ENCODE data around the gene PCNX2.

PCNX2 gene, protein sequence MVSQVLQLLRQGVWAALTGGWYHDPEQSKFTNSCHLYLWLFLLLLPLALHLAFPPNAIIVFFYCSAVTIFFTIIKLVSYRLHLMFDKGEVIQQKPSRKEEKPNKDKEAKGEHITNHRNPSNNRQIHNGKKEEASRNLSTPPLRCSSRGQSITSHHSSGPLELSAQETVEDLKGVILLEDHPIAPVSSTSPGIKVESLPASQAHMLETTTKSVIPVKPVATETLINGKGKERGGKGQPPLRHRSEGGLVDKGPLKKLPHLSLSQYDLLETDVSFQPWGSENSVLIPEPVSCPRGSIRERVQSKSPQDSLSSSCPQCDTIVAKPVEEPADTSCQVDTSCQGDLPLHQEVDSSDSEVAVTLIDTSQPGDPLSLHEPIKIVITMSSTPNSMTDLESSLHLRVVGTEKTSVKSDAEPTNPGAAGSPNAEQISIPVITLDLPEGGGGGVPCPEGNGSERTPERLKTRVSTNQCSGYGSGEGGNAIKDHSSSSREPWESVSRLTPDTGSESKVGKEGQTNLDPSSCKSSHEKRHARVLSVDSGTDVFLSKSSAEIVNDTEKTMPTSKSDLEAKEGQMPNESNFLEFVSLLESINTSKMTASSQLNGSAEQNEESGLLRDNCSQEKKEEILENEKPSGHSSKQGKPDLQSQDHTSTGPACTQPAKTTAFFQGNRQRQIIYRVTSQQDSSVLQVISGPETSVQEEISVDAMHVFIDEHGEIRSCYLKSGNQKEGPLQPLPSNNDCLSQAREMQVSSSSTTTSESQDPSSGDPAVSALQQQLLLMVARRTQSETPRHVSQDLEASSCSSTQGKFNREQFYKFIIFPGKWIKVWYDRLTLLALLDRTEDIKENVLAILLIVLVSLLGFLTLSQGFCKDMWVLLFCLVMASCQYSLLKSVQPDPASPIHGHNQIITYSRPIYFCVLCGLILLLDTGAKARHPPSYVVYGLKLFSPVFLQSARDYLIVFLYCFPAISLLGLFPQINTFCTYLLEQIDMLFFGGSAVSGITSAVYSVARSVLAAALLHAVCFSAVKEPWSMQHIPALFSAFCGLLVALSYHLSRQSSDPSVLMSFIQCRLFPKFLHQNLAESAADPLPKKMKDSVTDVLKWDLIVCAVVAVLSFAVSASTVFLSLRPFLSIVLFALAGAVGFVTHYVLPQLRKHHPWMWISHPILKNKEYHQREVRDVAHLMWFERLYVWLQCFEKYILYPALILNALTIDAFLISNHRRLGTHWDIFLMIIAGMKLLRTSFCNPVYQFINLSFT (N-terminal part only)

DNA sequence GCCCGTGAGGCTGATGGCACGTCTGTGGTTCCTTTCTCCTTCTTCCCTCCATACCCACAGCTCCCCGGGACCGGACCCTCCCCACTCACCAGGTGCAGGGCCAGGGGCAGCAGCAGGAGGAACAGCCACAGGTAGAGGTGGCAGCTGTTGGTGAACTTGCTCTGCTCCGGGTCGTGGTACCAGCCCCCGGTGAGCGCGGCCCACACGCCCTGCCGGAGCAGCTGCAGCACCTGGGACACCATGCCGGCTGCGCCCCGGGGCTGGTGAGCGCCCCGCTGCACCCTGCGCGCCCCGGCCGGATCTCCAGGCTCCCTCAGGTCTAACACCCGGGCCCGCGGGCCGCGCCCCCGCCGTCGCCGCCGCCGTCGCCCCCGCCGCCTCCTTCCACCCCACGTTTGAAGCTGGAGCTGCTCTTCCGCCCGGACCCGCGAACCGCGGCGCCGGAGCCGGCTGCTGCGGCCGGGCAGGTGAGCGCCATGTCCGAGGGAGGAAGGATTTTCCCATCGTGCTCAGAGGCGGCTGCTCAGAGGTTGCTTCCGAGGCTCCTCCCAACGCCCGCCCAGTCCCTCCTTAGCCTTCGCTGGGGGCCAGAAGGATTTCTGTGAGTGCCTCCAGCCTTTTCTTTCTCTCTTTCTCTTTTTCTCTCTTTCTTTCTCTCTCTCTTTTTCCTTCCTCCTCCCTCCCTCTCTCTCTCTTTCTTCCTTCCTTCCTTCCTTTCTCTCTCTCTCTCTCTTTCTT, at the start of gene PCNX2:
Gene PCNX2 (minus strand): TSS at position 489 of the 738 bp plus-strand sequence. CDS start 247 bp downstream, at position 242.
- in situ Hi-C loops (cut with MboI; ENCODE audit: low sequenced_read_pairs), result no loop called here

GRCh38 chr1:233343262-233343661, 47.7 kb upstream of the PCNX2 start:
- in situ Hi-C loops (cut with MboI; ENCODE audit: low sequenced_read_pairs), result no loop called here

- in situ Hi-C loops (cut with MboI; ENCODE audit: low sequenced_read_pairs), result no loop called here
Observed at GRCh38 chr1:233342086-233342485, 46.6 kb upstream of the PCNX2 start.

- in situ Hi-C loops (cut with MboI; ENCODE audit: low sequenced_read_pairs), result no loop called here
Observed at GRCh38 chr1:233340966-233341516, 45.5 kb upstream of the PCNX2 start.

GRCh38 chr1:233340031-233340555, 44.6 kb upstream of the PCNX2 start:
- in situ Hi-C loops (cut with MboI; ENCODE audit: low sequenced_read_pairs), result no loop called here

DNA sequence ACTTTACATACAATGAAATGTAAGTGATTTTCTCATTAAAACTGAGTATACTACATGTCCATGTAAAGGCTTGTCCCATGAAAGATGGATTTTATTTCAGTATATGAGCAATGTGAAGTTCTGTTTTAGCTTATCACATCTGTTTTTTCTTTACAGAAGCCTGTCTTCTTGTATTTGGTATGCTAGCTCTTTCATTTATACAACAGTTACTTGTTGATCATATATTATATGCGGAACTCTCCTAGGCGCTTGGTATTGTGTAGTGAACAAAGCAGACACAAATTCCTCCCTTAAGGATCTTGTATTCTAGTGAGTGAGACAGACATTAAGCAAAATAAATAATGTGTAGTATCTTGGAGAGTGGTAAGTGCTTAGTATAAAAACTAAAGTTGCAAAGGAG, 42.6 kb upstream of the PCNX2 start:
- in situ Hi-C loops (cut with MboI; ENCODE audit: low sequenced_read_pairs), result no loop called here

DNA sequence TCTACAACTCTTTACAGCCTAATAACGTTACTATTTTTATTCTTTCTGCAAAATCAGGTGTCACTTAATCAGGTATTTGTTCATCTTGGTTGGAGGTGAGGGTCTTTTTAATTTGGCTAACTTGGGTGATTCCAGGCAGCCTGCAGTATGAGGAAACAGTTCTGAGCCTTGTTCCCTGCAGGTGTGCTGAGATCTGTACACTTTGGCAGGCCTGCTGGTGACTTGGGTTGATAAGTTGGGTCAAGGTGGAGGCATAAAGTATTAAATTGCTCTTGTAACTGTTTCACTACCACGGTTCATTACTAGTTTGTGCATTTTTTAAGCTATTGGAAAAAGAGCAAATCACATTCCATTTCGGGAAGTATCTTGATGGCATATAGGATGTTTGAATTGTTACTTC, 42.0 kb upstream of the PCNX2 start:
- in situ Hi-C loops (cut with MboI; ENCODE audit: low sequenced_read_pairs), result no loop called here

GRCh38 chr1:233336554-233337456, 41.3 kb upstream of the PCNX2 start:
- in situ Hi-C loops (cut with MboI; ENCODE audit: low sequenced_read_pairs), result no loop called here

- in situ Hi-C loops (cut with MboI; ENCODE audit: low sequenced_read_pairs), result no loop called here
Observed at GRCh38 chr1:233334092-233334491, 38.6 kb upstream of the PCNX2 start.

- in situ Hi-C loops (cut with MboI; ENCODE audit: low sequenced_read_pairs), result no loop called here
Observed at GRCh38 chr1:233333086-233333485, 37.6 kb upstream of the PCNX2 start.

DNA sequence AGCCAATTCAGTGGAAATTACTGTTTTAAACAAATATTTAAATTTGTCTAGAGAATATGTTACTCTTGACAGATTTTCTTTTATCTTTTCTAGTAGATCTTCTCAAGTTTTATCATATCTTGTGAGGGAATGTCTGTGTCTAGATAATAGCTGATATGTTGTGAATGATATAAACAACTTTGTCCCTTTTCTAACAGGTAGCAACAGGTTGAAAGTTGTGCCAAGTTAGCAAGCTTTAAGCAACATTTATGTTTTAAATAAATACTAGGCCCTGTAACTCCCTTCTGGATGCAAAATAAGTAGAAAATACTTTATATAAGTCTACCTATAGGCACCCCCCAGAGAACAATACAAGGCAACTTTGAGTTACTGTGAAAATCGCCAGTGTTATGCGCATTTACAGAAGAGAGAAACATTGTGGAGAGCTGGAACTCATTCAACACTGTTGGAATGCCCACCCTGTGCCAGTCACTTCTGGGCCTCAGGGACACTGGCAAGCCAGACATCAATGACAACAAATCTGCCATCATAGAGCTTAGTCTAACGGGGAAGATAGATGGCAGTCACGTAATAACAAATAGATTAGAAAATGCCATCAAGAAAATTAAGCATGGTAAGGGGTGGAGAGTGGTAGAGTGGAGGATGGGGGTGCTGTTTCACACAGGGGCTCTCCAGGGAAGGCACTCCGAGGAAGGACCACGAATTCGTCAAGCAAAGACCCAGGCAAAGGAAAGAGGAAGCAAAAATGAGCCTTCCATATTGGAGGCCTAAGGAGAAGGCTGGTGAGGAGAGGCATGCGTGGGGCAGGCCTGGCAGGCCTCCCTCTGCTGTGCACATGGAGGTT, 36.4 kb upstream of the PCNX2 start:
- in situ Hi-C loops (cut with MboI; ENCODE audit: low sequenced_read_pairs), result no loop called here

DNA sequence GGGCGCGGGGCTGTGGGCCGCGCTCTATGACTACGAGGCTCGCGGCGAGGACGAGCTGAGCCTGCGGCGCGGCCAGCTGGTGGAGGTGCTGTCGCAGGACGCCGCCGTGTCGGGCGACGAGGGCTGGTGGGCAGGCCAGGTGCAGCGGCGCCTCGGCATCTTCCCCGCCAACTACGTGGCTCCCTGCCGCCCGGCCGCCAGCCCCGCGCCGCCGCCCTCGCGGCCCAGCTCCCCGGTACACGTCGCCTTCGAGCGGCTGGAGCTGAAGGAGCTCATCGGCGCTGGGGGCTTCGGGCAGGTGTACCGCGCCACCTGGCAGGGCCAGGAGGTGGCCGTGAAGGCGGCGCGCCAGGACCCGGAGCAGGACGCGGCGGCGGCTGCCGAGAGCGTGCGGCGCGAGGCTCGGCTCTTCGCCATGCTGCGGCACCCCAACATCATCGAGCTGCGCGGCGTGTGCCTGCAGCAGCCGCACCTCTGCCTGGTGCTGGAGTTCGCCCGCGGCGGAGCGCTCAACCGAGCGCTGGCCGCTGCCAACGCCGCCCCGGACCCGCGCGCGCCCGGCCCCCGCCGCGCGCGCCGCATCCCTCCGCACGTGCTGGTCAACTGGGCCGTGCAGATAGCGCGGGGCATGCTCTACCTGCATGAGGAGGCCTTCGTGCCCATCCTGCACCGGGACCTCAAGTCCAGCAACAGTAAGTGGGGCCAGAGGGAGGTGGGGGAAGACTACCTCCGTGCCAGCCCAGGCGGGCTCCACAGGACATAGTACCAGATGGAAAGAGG, 32.8 kb upstream of the PCNX2 start:
- in situ Hi-C loops (cut with MboI; ENCODE audit: low sequenced_read_pairs), result no loop called here

- in situ Hi-C loops (cut with MboI; ENCODE audit: low sequenced_read_pairs), result no loop called here
Observed at GRCh38 chr1:233327651-233328141, 32.2 kb upstream of the PCNX2 start, which contains the start of gene MAP3K21. TSS of gene MAP3K21 (plus strand) at chr1:233327724. CDS start at chr1:233328029, 305 bp downstream.

DNA sequence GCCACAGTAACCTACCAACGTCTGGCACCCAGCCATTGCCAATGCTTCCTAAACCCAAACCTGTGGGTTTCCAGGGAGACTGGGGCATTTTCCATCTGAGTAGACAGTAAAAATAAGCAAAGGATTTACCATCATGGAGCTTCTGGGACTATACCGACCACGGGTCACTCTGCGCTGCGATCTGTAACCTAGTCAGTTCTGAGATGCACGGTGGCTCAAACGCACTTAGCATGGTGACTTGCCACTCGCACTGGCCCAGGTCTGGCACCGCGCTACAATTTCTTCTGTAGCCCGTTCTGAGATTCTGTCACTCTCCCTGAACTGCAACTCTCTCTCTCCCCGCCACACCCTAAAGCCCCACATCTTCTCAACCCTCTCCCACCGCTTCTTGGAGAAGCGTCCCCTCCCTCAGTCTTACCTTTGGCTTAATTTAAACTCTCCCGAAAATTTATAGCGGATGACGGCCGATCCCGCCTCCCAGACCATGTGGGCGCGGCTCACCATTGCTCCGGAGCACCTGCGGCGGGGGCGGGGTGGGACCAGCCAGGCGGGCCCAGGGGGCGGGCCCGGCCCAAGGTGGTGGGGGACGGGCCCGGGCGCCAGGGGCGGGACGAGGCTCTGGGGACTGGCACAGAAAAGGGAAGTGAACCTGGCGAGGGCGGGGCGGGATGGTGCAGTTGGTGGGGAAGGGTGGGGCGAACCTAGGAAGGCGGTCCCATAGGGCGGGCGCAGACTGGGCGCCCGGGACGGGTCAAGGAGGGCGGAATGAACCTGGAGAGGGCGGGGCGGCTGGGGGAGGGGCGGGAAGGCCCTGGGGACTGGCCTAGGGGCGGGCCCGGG, 31.5 kb upstream of the PCNX2 start:
- in situ Hi-C loops (cut with MboI; ENCODE audit: low sequenced_read_pairs), result no loop called here

DNA sequence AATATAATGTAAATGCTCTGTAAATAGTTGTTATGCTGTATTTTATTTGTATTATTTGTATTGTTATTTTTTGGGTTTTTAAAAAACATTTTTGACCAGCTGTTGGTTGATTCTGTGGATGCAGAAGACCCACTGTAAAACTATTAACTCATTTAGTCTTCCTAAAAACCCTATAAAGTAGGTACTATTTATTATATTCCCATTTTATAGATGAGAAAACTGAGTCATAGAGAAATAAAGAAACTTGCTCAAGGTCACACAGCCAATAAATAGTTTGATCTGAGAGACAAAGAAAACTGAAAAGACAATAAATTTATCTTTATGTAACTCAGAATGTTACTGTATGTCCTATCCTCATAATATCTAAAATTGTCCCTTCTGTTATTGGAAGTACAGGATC, 30.8 kb upstream of the PCNX2 start:
- in situ Hi-C loops (cut with MboI; ENCODE audit: low sequenced_read_pairs), result no loop called here

GRCh38 chr1:233323718-233324117, 28.2 kb upstream of the PCNX2 start:
- in situ Hi-C loops (cut with MboI; ENCODE audit: low sequenced_read_pairs), result loop anchor here (25.0 kb wide), 1 partner anchor 739 kb away; no protein-coding TSS in a partner anchor
